Measurements from ENCODE around the gene ARL16.

Gene ARL16

DNA sequence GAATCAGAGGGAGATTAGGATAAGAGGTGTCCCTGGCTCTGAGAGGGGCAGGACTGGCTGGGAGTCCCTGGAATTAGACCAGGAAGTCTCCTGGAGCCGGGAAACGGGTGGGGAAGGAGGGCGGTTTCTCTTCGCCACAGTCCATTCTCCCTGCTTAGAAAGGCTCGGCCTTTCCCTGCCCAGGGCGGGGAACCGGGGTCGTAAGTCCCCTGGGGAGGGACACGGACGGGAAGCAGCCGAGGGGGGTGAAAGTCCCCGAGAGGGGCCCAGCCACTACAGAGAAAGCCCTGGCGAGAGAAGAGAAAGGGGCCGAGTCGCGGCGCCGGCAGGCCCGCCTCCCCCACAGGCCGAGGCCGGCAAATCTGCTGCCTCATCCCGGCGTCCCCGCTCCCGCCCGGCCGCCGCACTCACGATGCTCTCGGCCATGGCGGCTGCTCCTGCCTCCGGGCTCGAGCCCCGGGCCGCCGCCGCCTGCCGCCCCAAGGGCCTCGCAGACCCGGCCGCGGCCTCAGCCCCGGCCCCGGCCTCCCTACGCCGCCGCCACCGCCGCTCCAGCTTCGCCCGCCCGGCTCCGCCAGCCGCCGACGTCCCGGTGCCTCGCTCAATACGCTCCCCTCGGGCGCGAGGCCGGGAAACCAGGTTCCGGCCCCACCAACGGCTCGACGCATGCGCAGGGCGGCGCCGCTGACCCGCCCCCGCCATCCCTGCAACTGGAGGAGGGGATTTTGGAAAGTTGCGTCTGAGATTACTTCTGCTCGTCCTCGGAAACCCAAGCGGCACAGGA is 46.9 kb downstream of the ARL16 start, which contains the start of the genes NPLOC4 and TSPAN10:
Gene NPLOC4, minus strand, starts transcription at position 608 of the 784 bp plus-strand sequence. Its CDS starts 182 bp downstream, at position 426.
Gene TSPAN10, plus strand, starts transcription at position 692 of the 784 bp plus-strand sequence. CDS start 5,217 bp downstream, outside the sequence.
- H3K36me3 ChIP-seq (ENCODE audit: insufficient read depth, low read length) = no peaks in the 10 kb centered on the region
- H3K4me1 ChIP-seq (ENCODE audit: control insufficient read depth, insufficient read depth, low read length, unreplicated experiment) = peaks cover 6% of the 10 kb centered on the region
- peaks cover 48% of the 10 kb centered on the region for H3K79me2 ChIP-seq (ENCODE audit: control insufficient read depth, insufficient read depth, low read length, unreplicated experiment)
- H3K27me3 ChIP-seq (ENCODE audit: insufficient read depth, low read length) = no peaks in the 10 kb centered on the region
- peak within 1 kb of the TSS; percentile 91 for H2AFZ ChIP-seq (ENCODE audit: low read length, unreplicated experiment)
- H3K4me3 ChIP-seq (ENCODE audit: low read depth, low read length) = peak within 1 kb of the TSS; percentile 94
- H3K27ac ChIP-seq (ENCODE audit: low read depth, low read length) = peak within 1 kb of the TSS; percentile 89

DNA sequence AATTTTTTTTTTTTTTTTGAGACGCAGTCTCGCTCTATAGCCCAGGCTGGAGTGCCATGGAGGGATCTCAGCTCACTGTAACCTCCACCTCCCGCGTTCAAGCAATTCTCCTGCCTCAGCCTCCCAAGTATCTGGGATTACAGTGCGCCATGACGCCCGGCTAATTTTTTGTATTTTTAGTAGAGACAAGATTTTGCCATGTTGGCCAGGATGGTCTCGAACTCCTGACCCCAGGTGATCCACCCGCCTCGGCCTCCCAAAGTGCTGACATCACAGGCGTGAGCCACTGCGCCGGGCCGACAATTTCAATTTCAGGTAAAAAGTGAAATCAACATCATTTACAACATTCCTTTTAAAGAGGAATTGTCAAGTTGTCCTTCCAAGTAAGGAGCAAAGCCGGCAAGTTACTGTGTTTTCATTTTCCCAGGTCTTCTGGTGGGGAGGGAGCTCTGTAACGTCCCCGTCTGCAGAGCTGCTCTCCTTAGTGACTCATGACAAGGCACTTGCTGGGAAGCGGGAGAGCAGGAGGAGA is 47.6 kb downstream of the ARL16 start:
- no peaks in the 10 kb centered on the region for H3K36me3 ChIP-seq (ENCODE audit: insufficient read depth, low read length)
- peak overlapping the region; percentile 94 for H3K4me3 ChIP-seq (ENCODE audit: low read depth, low read length)
- H3K27ac ChIP-seq (ENCODE audit: low read depth, low read length) = peak overlapping the region; percentile 89
- H2AFZ ChIP-seq (ENCODE audit: low read length, unreplicated experiment) = no peak overlapping the region
- no peaks in the 10 kb centered on the region for H3K27me3 ChIP-seq (ENCODE audit: insufficient read depth, low read length)
- H3K79me2 ChIP-seq (ENCODE audit: control insufficient read depth, insufficient read depth, low read length, unreplicated experiment) = peaks cover 52% of the 10 kb centered on the region
- H3K4me1 ChIP-seq (ENCODE audit: control insufficient read depth, insufficient read depth, low read length, unreplicated experiment) = peaks cover 6% of the 10 kb centered on the region

DNA sequence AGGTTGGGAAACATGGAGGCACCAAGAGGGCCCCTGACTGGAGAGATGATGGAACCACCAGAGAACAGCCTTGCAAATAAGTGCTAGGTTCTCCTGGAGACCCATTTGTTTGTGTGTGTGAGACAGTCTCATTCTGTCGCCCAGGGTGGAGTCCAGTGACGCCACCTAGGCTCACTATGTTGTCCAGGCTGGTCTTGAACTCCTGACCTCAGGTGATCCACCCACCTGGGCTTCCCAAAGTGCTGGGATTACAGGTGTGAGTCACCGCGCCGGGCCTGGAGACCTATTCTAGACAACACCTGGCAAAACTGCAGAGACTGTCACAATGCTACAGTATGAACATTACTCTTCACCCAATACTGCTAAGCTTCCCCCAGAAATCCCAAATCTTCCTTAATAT is 48.2 kb downstream of the ARL16 start:
- no peaks in the 10 kb centered on the region for H3K36me3 ChIP-seq (ENCODE audit: insufficient read depth, low read length)
- no peaks in the 10 kb centered on the region for H3K27me3 ChIP-seq (ENCODE audit: insufficient read depth, low read length)
- peak overlapping the region; percentile 89; the same call in 1 of the 2 replicates for H3K27ac ChIP-seq (ENCODE audit: low read depth, low read length)
- no peak overlapping the region for H2AFZ ChIP-seq (ENCODE audit: low read length, unreplicated experiment)
- peak overlapping the region; percentile 94 for H3K4me3 ChIP-seq (ENCODE audit: low read depth, low read length)
- H3K4me1 ChIP-seq (ENCODE audit: control insufficient read depth, insufficient read depth, low read length, unreplicated experiment) = peaks cover 6% of the 10 kb centered on the region
- H3K79me2 ChIP-seq (ENCODE audit: control insufficient read depth, insufficient read depth, low read length, unreplicated experiment) = peaks cover 56% of the 10 kb centered on the region

GRCh38 chr17:81631482-81631881 is 52.1 kb downstream of the ARL16 start:
- peaks cover 67% of the 10 kb centered on the region for H3K79me2 ChIP-seq (ENCODE audit: control insufficient read depth, insufficient read depth, low read length, unreplicated experiment)
- peaks cover 15% of the 10 kb centered on the region; the same call in 1 of the 2 replicates for H3K36me3 ChIP-seq (ENCODE audit: insufficient read depth, low read length)

More at GRCh38 chr17:81631482-81631881, 52.1 kb downstream of the ARL16 start:
- H3K27ac ChIP-seq (ENCODE audit: low read depth, low read length) = no peak overlapping the region
- H3K4me1 ChIP-seq (ENCODE audit: control insufficient read depth, insufficient read depth, low read length, unreplicated experiment) = peaks cover 6% of the 10 kb centered on the region
- H3K27me3 ChIP-seq (ENCODE audit: insufficient read depth, low read length) = no peaks in the 10 kb centered on the region
- H2AFZ ChIP-seq (ENCODE audit: low read length, unreplicated experiment) = no peak overlapping the region
- H3K4me3 ChIP-seq (ENCODE audit: low read depth, low read length) = no peak overlapping the region

All from ACC112 (cell line).